GM23338 (cell line): ENCODE measurements around the gene DGCR6L. TPM values are rescaled to one million over a fixed set of nuclear protein-coding genes. Genes with fewer than 3 reads are reported as not detected.
"Not testable (repeated sequence)": the region's sequence is repeated elsewhere in the genome, so short reads cannot be mapped to it uniquely, and the experiment has no call there.

Experiments used
- ATAC-seq: fragments of 200-7000 bp; cut with Tn5 transposase; 3 replicates; pipeline ENCODE4 v1.9.1; 2020
- DNase-seq: peaks from one replicate; pipeline ENCODE4 v3.0.0-alpha.2; 2015; ENCODE audit warnings: low spot score
- H2AFZ ChIP-seq: fragments of 200-600 bp; sonication (generic); 2 replicates; pipeline ENCODE4 v1.8.0; 2016; ENCODE audit warnings: antibody characterized with exemption, mild to moderate bottlenecking, moderate library complexity
- H3F3A ChIP-seq: fragments of 200-600 bp; sonication (generic); replicated peaks from 2 replicates; pipeline ENCODE4 v1.8.0; 2017; ENCODE audit warnings: antibody characterized with exemption, mixed run types, low read depth
- H3K27ac ChIP-seq: fragments of 200-600 bp; sonication (generic); 2 replicates; pipeline ENCODE4 v1.6.1; 2016; ENCODE audit warnings: low read depth
- H3K27me3 ChIP-seq: fragments of 200-600 bp; sonication (generic); 2 replicates; pipeline ENCODE4 v1.8.0; 2016; ENCODE audit warnings: mild to moderate bottlenecking, mixed run types, moderate library complexity; ENCODE audit not compliant: insufficient read depth
- H3K36me3 ChIP-seq: fragments of 200-600 bp; sonication (generic); 2 replicates; pipeline ENCODE4 v1.8.0; 2016; ENCODE audit warnings: mild to moderate bottlenecking; ENCODE audit not compliant: insufficient read depth
- H3K4me1 ChIP-seq: fragments of 200-600 bp; sonication (generic); 2 replicates; pipeline ENCODE4 v1.8.0; 2016; ENCODE audit warnings: mild to moderate bottlenecking, moderate library complexity; ENCODE audit not compliant: insufficient read depth
- H3K4me2 ChIP-seq: fragments of 200-600 bp; sonication (generic); 2 replicates; pipeline ENCODE4 v1.7.1; 2017; ENCODE audit warnings: mixed run types
- H3K4me3 ChIP-seq: fragments of 200-600 bp; sonication (generic); 2 replicates; pipeline ENCODE4 v1.6.1; 2016; ENCODE audit warnings: mixed run types
- H3K79me2 ChIP-seq: fragments of 200-600 bp; sonication (generic); replicated peaks from 2 replicates; pipeline ENCODE4 v1.8.0; 2017; ENCODE audit warnings: mild to moderate bottlenecking; ENCODE audit not compliant: insufficient read depth
- H3K9me2 ChIP-seq: fragments of 200-600 bp; sonication (generic); 2 replicates; pipeline ENCODE4 v1.8.0; 2017; ENCODE audit not compliant: insufficient read depth
- H4K20me1 ChIP-seq: fragments of 200-600 bp; sonication (generic); replicated peaks from 2 replicates; pipeline ENCODE4 v1.8.0; 2017; ENCODE audit warnings: mild to moderate bottlenecking; ENCODE audit not compliant: insufficient read depth
- H3K27ac Mint-ChIP-seq: 2 replicates; pipeline ENCODE4 v1.8.0; 2020; ENCODE audit warnings: inconsistent platforms, mild to moderate bottlenecking, moderate library complexity, mixed read lengths
- H3K27me3 Mint-ChIP-seq: 3 replicates; pipeline ENCODE4 v1.8.0; 2022; ENCODE audit warnings: low read depth, mild to moderate bottlenecking, moderate library complexity, mixed read lengths, inconsistent platforms; ENCODE audit not compliant: insufficient read depth, poor library complexity
- H3K36me3 Mint-ChIP-seq: 3 replicates; pipeline ENCODE4 v1.8.0; 2021; ENCODE audit warnings: low read depth, mild to moderate bottlenecking, inconsistent platforms, moderate library complexity, mixed read lengths
- H3K4me1 Mint-ChIP-seq: 3 replicates; pipeline ENCODE4 v1.8.0; 2020; ENCODE audit warnings: mild to moderate bottlenecking, inconsistent platforms, mixed read lengths
- H3K4me3 Mint-ChIP-seq: 3 replicates; pipeline ENCODE4 v1.8.0; 2021; ENCODE audit warnings: moderate library complexity, mild to moderate bottlenecking, inconsistent platforms, mixed read lengths
- H3K9me3 Mint-ChIP-seq: 3 replicates; pipeline ENCODE4 v1.8.0; 2020; ENCODE audit warnings: moderate library complexity, mild to moderate bottlenecking, inconsistent platforms, mixed read lengths
- polyA plus RNA-seq: library from polyadenylated mRNA; unstranded; fragments of >200 nt; fragmentation: Nextera tagmentation; extraction: Ambion mirVana; gene quantifications from 2 replicates; pipeline ENCODE4 v1.2.1, GENCODE V29; 2016
- total RNA-seq: library from RNA; depleted of rRNA; stranded (reverse); fragments of >200 nt; shearing (Covaris generic); gene quantifications from 2 replicates; pipeline ENCODE4 v1.2.3, GENCODE V29; 2014
- TF ChIP-seq, protein P1 (sequence below): IDR thresholded peaks from one replicate; pipeline ENCODE4 v1.6.1; 2018; ENCODE audit warnings: antibody characterized with exemption; ENCODE audit not compliant: unreplicated experiment

The DGCR6L gene
- total and polyA plus RNA-seq, 2 experiments from 2014 or later, result 66.3 to 85.9 TPM

DNA sequence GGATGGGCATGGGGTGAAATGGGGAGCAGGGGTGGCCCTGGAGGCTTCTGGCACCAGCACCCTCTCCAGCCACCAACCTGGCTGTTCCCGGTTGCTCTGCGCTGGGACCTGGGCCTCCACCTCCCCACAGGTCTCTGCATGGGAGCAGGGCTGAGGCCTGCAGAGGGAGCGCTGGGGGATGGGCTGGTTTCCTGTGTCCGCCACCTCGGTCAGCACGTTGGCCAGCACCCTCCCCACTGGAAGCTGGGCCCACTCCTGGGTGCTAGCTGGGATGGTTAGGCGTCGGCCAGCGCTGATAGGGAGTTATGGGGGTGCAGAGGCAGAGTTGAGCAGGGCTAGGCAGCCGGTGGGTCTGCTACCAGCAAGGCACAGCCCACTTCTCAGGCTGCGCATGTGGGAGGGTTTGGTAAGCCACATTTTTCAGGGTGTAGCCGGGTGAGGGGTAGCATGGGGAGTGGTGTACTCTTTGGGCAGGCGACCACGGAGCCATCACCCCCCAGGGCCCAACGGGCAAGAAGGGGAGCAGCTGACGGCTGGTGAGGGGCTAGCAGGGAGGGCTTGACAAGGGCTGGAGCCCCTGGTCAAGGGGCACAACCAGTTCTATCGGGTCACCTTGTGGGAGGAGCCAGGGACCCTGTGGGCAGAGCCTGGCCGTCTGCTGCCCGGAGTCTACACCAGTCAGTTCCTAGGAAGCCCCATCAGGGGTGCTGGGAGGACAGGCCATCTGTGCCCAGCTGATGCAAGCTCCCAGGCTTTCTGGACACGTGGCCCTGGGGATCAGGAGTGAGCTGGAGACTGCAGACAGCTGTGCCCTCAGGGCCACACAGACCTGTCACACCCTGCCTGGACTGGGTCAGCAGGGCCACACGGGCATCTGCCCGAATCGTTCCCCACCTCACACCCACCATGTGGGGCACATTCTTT, 49.4 kb downstream of the DGCR6L start:
- DNase-seq, H3K36me3 ChIP-seq, H3K4me1 ChIP-seq, H3K27me3 ChIP-seq, H4K20me1 ChIP-seq, H3K4me3 ChIP-seq, H3K36me3 Mint-ChIP-seq, H3K79me2 ChIP-seq, H3K4me3 Mint-ChIP-seq, H3K27ac Mint-ChIP-seq, H3K9me2 ChIP-seq, H2AFZ ChIP-seq, H3K27ac ChIP-seq, H3K9me3 Mint-ChIP-seq, H3K27me3 Mint-ChIP-seq, H3F3A ChIP-seq, H3K4me2 ChIP-seq: not testable (repeated sequence)
- peaks cover 17% of the 10 kb centered on the region for H3K4me1 Mint-ChIP-seq
- ATAC-seq, result peak; percentile 6
- TF ChIP-seq, protein P1, sequence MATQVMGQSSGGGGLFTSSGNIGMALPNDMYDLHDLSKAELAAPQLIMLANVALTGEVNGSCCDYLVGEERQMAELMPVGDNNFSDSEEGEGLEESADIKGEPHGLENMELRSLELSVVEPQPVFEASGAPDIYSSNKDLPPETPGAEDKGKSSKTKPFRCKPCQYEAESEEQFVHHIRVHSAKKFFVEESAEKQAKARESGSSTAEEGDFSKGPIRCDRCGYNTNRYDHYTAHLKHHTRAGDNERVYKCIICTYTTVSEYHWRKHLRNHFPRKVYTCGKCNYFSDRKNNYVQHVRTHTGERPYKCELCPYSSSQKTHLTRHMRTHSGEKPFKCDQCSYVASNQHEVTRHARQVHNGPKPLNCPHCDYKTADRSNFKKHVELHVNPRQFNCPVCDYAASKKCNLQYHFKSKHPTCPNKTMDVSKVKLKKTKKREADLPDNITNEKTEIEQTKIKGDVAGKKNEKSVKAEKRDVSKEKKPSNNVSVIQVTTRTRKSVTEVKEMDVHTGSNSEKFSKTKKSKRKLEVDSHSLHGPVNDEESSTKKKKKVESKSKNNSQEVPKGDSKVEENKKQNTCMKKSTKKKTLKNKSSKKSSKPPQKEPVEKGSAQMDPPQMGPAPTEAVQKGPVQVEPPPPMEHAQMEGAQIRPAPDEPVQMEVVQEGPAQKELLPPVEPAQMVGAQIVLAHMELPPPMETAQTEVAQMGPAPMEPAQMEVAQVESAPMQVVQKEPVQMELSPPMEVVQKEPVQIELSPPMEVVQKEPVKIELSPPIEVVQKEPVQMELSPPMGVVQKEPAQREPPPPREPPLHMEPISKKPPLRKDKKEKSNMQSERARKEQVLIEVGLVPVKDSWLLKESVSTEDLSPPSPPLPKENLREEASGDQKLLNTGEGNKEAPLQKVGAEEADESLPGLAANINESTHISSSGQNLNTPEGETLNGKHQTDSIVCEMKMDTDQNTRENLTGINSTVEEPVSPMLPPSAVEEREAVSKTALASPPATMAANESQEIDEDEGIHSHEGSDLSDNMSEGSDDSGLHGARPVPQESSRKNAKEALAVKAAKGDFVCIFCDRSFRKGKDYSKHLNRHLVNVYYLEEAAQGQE, result peak; percentile 62

DNA sequence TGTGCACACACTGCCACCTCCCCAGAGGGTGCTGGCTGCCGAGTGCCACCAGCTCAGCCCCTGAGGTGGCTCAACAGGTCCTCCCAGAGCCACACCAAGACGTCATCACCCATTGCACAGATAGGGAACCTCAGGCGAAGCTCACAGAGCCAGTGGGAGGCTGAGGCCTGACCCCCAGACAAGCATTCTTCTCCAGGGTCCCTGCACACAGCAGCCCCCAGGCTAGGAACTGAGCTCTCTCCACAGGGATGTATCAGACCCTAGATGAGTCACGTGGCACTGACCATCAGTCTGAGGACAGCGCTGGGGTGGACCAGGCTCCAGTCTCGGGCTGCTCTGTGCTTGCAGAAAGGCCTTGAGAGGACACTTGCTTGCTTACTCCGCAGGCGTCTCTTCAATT, 50.2 kb downstream of the DGCR6L start:
- H4K20me1 ChIP-seq, DNase-seq, H3K4me1 ChIP-seq, H3K4me3 Mint-ChIP-seq, H3K4me2 ChIP-seq, H3K9me2 ChIP-seq, H3F3A ChIP-seq, H3K4me3 ChIP-seq, H3K9me3 Mint-ChIP-seq, H3K27me3 Mint-ChIP-seq, H3K36me3 ChIP-seq, H3K27me3 ChIP-seq, H3K79me2 ChIP-seq, H3K27ac ChIP-seq, H3K27ac Mint-ChIP-seq, ATAC-seq, H3K36me3 Mint-ChIP-seq, H2AFZ ChIP-seq: not testable (repeated sequence)
- H3K4me1 Mint-ChIP-seq, result peaks cover 15% of the 10 kb centered on the region

DNA sequence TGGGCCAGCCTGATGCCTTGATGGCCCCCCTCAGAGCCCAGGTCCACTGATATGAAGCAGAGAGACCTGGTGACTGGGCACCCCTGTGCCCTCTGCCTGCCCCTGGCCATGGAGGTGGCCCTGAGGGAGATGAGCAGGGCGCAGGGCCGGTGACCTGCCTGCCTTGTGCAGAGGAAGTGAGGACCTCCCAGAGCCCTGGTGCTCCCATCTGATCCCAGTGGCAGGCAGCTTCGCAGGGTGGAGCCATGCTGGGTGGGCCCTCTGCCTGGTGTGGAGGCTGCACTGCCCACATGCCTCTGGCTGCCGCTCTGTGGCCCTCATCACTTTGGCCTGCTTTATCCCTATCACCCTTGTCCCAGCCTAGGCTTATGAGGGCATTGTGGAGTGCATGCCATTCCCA, 50.7 kb downstream of the DGCR6L start:
- H3K27me3 Mint-ChIP-seq, result not testable (repeated sequence)

More for the DNA sequence above, 50.7 kb downstream of the DGCR6L start:
- not testable (repeated sequence) for H3K4me1 ChIP-seq, H3K4me2 ChIP-seq, ATAC-seq, H3K4me3 Mint-ChIP-seq, H3K27ac ChIP-seq, H3K27ac Mint-ChIP-seq, H3K79me2 ChIP-seq, H3K9me2 ChIP-seq, H3F3A ChIP-seq, H3K36me3 ChIP-seq, H4K20me1 ChIP-seq, H3K4me3 ChIP-seq, H3K36me3 Mint-ChIP-seq, H3K9me3 Mint-ChIP-seq, H2AFZ ChIP-seq, DNase-seq, H3K27me3 ChIP-seq
- H3K4me1 Mint-ChIP-seq, result peaks cover 14% of the 10 kb centered on the region
